ENCODE results near the gene FGFRL1.

- TF ChIP-seq CTCF (IDR thresholded peaks at IDR 0.05; ENCODE audit: low read depth, low read length), result no peak
- TF ChIP-seq EZH2phosphoT487 (IDR thresholded peaks at IDR 0.05; ENCODE audit: low read depth), result no peak
Measured at GRCh38 chr4:1045193-1045594, 33.8 kb downstream of the FGFRL1 start.
